PFSK-1 (cell line): ENCODE measurements around the gene CLIP1.
A peak's percentile ranks its signal among the peaks of the same experiment; 100 is the strongest.

ENCODE experiments used
- FOXP2 ChIP-seq: optimal IDR thresholded peaks from 2 replicates; pipeline ENCODE3; 2011; ENCODE audit warnings: borderline replicate concordance, control low read depth, inconsistent platforms; ENCODE audit not compliant: insufficient read depth; ENCODE audit errors: extremely low read length, extremely low read depth
- POLR2AphosphoS5 ChIP-seq: IDR thresholded peaks from 2 replicates; pipeline ENCODE4 v1.6.1; 2012; ENCODE audit warnings: low read depth, mild to moderate bottlenecking, control low read depth, low read length, moderate library complexity
- SIN3A ChIP-seq: IDR thresholded peaks from 2 replicates; pipeline ENCODE4 v1.6.1; 2012; ENCODE audit warnings: mild to moderate bottlenecking, low read length, moderate library complexity, borderline replicate concordance; ENCODE audit not compliant: insufficient read depth
- TAF1 ChIP-seq: IDR thresholded peaks from 2 replicates; pipeline ENCODE4 v1.6.1; 2012; ENCODE audit warnings: low read length, control low read depth, borderline replicate concordance; ENCODE audit not compliant: insufficient read depth
- TF ChIP-seq, protein P1 (sequence below), 2 experiments: IDR thresholded peaks; 2 replicates each; pipeline versions ENCODE4 v1.6.1 to v1.8.0; 2011 to 2012; ENCODE audit warnings: low read depth in 2 of 2, low read length in 2 of 2, control low read depth in 1 of 2, inconsistent platforms in 1 of 2, mild to moderate bottlenecking in 1 of 2, moderate library complexity in 1 of 2; ENCODE audit not compliant: insufficient read depth in 1 of 2

Gene CLIP1

GRCh38 chr12:122423258-122424165 lies 1.0 kb upstream of the CLIP1 start:
- TF ChIP-seq FOXP2 (no peak), TAF1 (peak; percentile 29; the same call in 1 of the 2 replicates)
- TF ChIP-seq, protein P1, sequence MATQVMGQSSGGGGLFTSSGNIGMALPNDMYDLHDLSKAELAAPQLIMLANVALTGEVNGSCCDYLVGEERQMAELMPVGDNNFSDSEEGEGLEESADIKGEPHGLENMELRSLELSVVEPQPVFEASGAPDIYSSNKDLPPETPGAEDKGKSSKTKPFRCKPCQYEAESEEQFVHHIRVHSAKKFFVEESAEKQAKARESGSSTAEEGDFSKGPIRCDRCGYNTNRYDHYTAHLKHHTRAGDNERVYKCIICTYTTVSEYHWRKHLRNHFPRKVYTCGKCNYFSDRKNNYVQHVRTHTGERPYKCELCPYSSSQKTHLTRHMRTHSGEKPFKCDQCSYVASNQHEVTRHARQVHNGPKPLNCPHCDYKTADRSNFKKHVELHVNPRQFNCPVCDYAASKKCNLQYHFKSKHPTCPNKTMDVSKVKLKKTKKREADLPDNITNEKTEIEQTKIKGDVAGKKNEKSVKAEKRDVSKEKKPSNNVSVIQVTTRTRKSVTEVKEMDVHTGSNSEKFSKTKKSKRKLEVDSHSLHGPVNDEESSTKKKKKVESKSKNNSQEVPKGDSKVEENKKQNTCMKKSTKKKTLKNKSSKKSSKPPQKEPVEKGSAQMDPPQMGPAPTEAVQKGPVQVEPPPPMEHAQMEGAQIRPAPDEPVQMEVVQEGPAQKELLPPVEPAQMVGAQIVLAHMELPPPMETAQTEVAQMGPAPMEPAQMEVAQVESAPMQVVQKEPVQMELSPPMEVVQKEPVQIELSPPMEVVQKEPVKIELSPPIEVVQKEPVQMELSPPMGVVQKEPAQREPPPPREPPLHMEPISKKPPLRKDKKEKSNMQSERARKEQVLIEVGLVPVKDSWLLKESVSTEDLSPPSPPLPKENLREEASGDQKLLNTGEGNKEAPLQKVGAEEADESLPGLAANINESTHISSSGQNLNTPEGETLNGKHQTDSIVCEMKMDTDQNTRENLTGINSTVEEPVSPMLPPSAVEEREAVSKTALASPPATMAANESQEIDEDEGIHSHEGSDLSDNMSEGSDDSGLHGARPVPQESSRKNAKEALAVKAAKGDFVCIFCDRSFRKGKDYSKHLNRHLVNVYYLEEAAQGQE (IDR thresholded peaks at IDR 0.05; ENCODE audit: insufficient read depth in 1 of 2, low read depth in 2 of 2, low read length in 2 of 2), result 0 out of 4 replicates have a peak, but pooled peaks of 1 of the 2 experiments have one; percentile 8

DNA sequence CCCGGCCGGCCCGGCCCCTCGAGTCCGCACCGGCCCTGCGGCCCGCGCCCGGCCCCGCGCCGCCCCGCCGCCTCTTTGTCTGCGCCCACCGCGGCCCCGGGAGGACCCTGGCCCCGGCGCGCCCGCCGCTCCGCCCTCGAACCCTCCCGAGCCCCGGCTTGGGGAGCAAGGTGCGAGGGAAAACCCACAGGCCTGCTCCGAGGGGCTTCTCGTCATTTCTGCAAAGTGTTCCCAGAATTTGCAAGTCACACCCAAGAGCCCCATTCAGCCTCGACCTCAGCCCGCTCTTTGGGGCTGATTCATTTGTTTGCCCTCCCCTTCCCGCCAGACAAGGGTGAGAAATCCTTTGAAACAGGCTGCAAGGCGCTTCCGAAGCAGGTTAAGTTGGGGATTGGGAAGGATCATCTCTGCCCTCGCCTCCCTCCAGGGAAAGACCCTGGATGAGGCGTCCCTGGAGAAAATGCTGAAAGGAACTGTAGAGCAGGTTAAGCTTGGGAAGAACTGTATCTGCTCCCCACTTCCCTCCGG lies 325 bp upstream of the CLIP1 start:
- no peak for TF ChIP-seq FOXP2
- TF ChIP-seq TAF1, result no peak
- no peak for TF ChIP-seq POLR2AphosphoS5
- TF ChIP-seq SIN3A, result no peak
- TF ChIP-seq, protein P1 (IDR thresholded peaks at IDR 0.05; ENCODE audit: insufficient read depth in 1 of 2, low read depth in 2 of 2, low read length in 2 of 2), result no peak

- 0 out of 2 replicates have a peak, but pooled peaks have one; percentile 1 for TF ChIP-seq SIN3A
- no peak for TF ChIP-seq TAF1
Observed at GRCh38 chr12:122421187-122421820, 1.2 kb downstream of the CLIP1 start.

- no peak for TF ChIP-seq SIN3A
- no peak for TF ChIP-seq TAF1
- TF ChIP-seq POLR2AphosphoS5, result no peak
- no peak for TF ChIP-seq FOXP2
- TF ChIP-seq, protein P1 (IDR thresholded peaks at IDR 0.05; ENCODE audit: insufficient read depth in 1 of 2, low read depth in 2 of 2, low read length in 2 of 2), result no peak
Observed at GRCh38 chr12:122420471-122421162, 1.9 kb downstream of the CLIP1 start.

- TF ChIP-seq TAF1 (no peak), FOXP2 (no peak), SIN3A (no peak), POLR2AphosphoS5 (no peak)
- TF ChIP-seq, protein P1 (IDR thresholded peaks at IDR 0.05; ENCODE audit: insufficient read depth in 1 of 2, low read depth in 2 of 2, low read length in 2 of 2), result no peak
Observed at GRCh38 chr12:122413516-122414404, 8.7 kb downstream of the CLIP1 start.
